Activated naive CD4-positive, alpha-beta T cell treated with anti-CD3 and anti-CD28 coated beads, Interleukin-2, amount 10 ng/mL, durations not matched to agents 5 hours and 36 hours (primary cell): Measurements from ENCODE around the gene TMEM140. TPM values are rescaled to one million over a fixed set of nuclear protein-coding genes. Genes with fewer than 3 reads are reported as not detected.

Source experiments
- microRNA-seq: library from miRNA; unstranded; fragments of <30 nt; microRNA quantifications from one replicate; pipeline ENCODE4 v1.2.0, GENCODE V29; 2022; ENCODE audit warnings: borderline microRNAs expressed, borderline replicate concordance
- total RNA-seq, 2 experiments: library from RNA; stranded (reverse); gene quantifications; one replicate each; pipeline ENCODE4 v1.2.3, GENCODE V29; 2021

TMEM140 gene
- 10 to 100 TPM; 19.9 to 20.1 TPM for total RNA-seq

GRCh38 chr7:135147899-135148721 lies at the start of gene TMEM140:
Gene TMEM140, plus strand, starts transcription at chr7:135148072. Its CDS starts 16,370 bp downstream, at chr7:135164442.

GRCh38 chr7:135170274-135170997 lies 22.6 kb downstream of the TMEM140 start, which contains the start of gene CYREN:
Gene CYREN, minus strand, starts transcription at chr7:135170707. Its CDS starts 1,785 bp downstream, at chr7:135168922.

GRCh38 chr7:135211179-135211945 lies 63.5 kb downstream of the TMEM140 start, which contains the start of gene WDR91:
Gene WDR91, minus strand, starts transcription at chr7:135211526. Its CDS starts 24 bp downstream, at chr7:135211502.

Small RNA genes within 50 kb of the gene (microRNA-seq; reads per million reads assigned to microRNA genes)
- gene MIR6509 = 1.5 reads per million

Other genes starting within 250 kb of the TMEM140 start
- 1 to 10 TPM; 4.1 TPM for gene AGBL3, start 161.6 kb upstream of the TMEM140 start, total RNA-seq
- gene CYREN, start 22.6 kb downstream of the TMEM140 start, total RNA-seq = 10 to 100 TPM; 36.3 to 38.6 TPM
- gene WDR91, start 63.5 kb downstream of the TMEM140 start, total RNA-seq = 10 to 100 TPM; 14.3 TPM
- gene STRA8, start 85.8 kb downstream of the TMEM140 start, total RNA-seq = not detected